ENCODE results near the gene TPM3.
A peak's percentile ranks its signal among the peaks of the same experiment; 100 is the strongest.

GRCh38 chr1:154183046-154183915 is 8.6 kb downstream of the TPM3 start:
- peak; percentile 13 to 45 (median 41) for TF ChIP-seq CTCF (IDR thresholded peaks at IDR 0.05)
- peak; percentile 93 for TF ChIP-seq POLR2A (IDR thresholded peaks at IDR 0.05)

All from breast epithelium (tissue), 3 donors.